DND-41 (cell line): ENCODE measurements around the gene CFAP100.

Source experiments
- ATAC-seq: fragments of 200-7000 bp; cut with Tn5 transposase; 3 replicates; pipeline ENCODE4 v1.9.1; 2021; ENCODE audit warnings: low read depth; ENCODE audit not compliant: insufficient read depth
- DNase-seq: peaks from one replicate; pipeline ENCODE4 v3.0.0-alpha.2; 2020
- H2AFZ ChIP-seq: 2 replicates; pipeline ENCODE4 v1.6.0; 2012; ENCODE audit warnings: low read depth, low read length
- H3K27ac ChIP-seq: 2 replicates; pipeline ENCODE4 v1.5.1; 2012; ENCODE audit warnings: low read length, inconsistent platforms
- H3K27me3 ChIP-seq: fragments of 200-600 bp; sonication (generic); 2 replicates; pipeline ENCODE4 v1.6.0; 2012; ENCODE audit warnings: low read length, mild to moderate bottlenecking, inconsistent platforms; ENCODE audit not compliant: insufficient read depth, poor library complexity
- H3K36me3 ChIP-seq: 2 replicates; pipeline ENCODE4 v1.5.1; 2012; ENCODE audit warnings: low read length, inconsistent platforms; ENCODE audit not compliant: insufficient read depth
- H3K4me1 ChIP-seq: 2 replicates; pipeline ENCODE4 v1.5.1; 2012; ENCODE audit warnings: mild to moderate bottlenecking, low read length; ENCODE audit not compliant: insufficient read depth
- H3K4me2 ChIP-seq: 2 replicates; pipeline ENCODE4 v1.6.0; 2012; ENCODE audit warnings: mild to moderate bottlenecking, moderate library complexity, low read length, inconsistent platforms; ENCODE audit not compliant: insufficient read depth
- H3K4me3 ChIP-seq, 2 experiments: fragments of 200-600 bp in 1 of 2; shearing (Covaris generic) in 1 of 2; 2 replicates each; pipeline ENCODE4 v1.5.1; 2012 to 2016; ENCODE audit warnings: inconsistent platforms in 2 of 2, low read length in 2 of 2, mild to moderate bottlenecking in 2 of 2, low read depth in 1 of 2, moderate library complexity in 1 of 2
- H3K79me2 ChIP-seq: 2 replicates; pipeline ENCODE4 v1.6.0; 2012; ENCODE audit warnings: low read length, inconsistent platforms; ENCODE audit not compliant: insufficient read depth
- H3K9ac ChIP-seq: 2 replicates; pipeline ENCODE4 v1.6.0; 2012; ENCODE audit warnings: low read depth, mild to moderate bottlenecking, inconsistent platforms, low read length, moderate library complexity
- H3K9me3 ChIP-seq: 2 replicates; pipeline ENCODE4 v1.5.1; 2012; ENCODE audit warnings: low read length, moderate library complexity, mild to moderate bottlenecking, inconsistent platforms; ENCODE audit not compliant: insufficient read depth, severe bottlenecking
- H4K20me1 ChIP-seq: 2 replicates; pipeline ENCODE4 v1.6.0; 2012; ENCODE audit warnings: low read length; ENCODE audit not compliant: insufficient read depth
- EZH2 ChIP-seq: IDR thresholded peaks from 3 replicates; pipeline ENCODE4 v1.6.1; 2012; ENCODE audit warnings: borderline replicate concordance, low read depth, mild to moderate bottlenecking, moderate library complexity, low read length, inconsistent platforms; ENCODE audit not compliant: severe bottlenecking
- TF ChIP-seq, protein P1 (sequence below): IDR thresholded peaks from 2 replicates; pipeline ENCODE4 v1.5.1; 2012; ENCODE audit warnings: borderline replicate concordance, low read length, moderate library complexity, mild to moderate bottlenecking; ENCODE audit not compliant: poor library complexity, severe bottlenecking; ENCODE audit errors: extremely low read depth

Gene CFAP100

DNA sequence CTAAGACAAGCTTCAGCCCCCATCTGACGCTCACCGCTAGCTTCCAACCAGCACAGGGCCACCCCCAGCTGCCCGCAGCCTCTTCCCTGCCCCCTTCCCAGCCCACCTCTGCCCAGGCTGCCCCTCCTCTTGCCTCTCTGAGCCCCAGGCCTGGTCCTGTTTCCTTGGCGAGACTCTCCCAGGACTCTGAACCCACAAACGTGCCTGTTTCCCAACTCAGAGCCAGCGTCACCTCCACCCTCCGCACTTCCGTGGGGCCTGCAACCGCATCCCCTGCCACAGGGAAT lies 45.9 kb downstream of the CFAP100 start:
- Histone ChIP-seq H3K4me3 (no peak overlapping the region), H4K20me1 (peaks cover 15% of the 10 kb centered on the region), H3K4me1 (no peaks in the 10 kb centered on the region), H3K27me3 (no peaks in the 10 kb centered on the region), H3K27ac (no peak overlapping the region), H3K9ac (no peak overlapping the region), H3K79me2 (no peaks in the 10 kb centered on the region), H3K36me3 (peaks cover 75% of the 10 kb centered on the region), H2AFZ (no peak overlapping the region), H3K4me2 (no peak overlapping the region), H3K9me3 (no peaks in the 10 kb centered on the region)
- no peak for TF ChIP-seq EZH2
- TF ChIP-seq, protein P1, sequence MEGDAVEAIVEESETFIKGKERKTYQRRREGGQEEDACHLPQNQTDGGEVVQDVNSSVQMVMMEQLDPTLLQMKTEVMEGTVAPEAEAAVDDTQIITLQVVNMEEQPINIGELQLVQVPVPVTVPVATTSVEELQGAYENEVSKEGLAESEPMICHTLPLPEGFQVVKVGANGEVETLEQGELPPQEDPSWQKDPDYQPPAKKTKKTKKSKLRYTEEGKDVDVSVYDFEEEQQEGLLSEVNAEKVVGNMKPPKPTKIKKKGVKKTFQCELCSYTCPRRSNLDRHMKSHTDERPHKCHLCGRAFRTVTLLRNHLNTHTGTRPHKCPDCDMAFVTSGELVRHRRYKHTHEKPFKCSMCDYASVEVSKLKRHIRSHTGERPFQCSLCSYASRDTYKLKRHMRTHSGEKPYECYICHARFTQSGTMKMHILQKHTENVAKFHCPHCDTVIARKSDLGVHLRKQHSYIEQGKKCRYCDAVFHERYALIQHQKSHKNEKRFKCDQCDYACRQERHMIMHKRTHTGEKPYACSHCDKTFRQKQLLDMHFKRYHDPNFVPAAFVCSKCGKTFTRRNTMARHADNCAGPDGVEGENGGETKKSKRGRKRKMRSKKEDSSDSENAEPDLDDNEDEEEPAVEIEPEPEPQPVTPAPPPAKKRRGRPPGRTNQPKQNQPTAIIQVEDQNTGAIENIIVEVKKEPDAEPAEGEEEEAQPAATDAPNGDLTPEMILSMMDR, result no peak
- ATAC-seq, result no peak
- DNase-seq, result no peak

DNA sequence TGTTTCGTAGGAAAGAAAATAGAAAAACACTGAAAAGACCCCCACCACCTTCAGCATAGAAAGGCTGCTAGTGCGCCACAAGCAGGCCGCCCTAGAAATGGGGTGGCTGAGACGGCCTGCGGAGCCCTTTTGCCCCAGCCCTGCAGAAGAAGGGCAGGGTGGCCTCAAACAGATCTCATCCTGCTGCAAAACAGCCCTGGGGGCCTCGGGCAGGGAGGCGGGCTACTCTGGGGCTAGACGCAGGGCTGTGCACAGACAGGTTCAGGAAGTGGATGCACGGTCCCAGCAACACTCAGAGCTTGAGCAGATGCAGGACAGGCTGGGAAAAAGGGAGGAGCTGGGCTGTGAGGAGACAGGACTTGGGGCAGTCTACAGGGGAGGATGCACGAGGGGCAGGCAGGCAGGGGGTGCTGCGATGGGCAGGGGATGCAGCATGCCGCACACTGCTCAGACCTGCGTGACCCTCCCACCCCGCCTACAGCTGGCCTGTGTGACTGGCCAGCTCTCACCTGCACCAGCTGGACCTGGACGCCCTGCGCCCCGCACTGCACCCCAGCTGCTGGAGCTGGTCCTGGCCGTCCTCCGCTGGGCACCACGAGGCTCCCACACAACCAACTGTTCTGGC lies 46.7 kb downstream of the CFAP100 start:
- no peak overlapping the region for H3K27ac ChIP-seq
- no peaks in the 10 kb centered on the region for H3K4me1 ChIP-seq
- ATAC-seq, result no peak
- H3K4me2 ChIP-seq, result no peak overlapping the region
- no peak for TF ChIP-seq EZH2
- TF ChIP-seq, protein P1, result no peak
- no peaks in the 10 kb centered on the region for H3K79me2 ChIP-seq
- H3K9me3 ChIP-seq, result no peaks in the 10 kb centered on the region
- peaks cover 71% of the 10 kb centered on the region for H3K36me3 ChIP-seq
- H3K27me3 ChIP-seq, result no peaks in the 10 kb centered on the region
- H2AFZ ChIP-seq, result no peak overlapping the region
- H3K4me3 ChIP-seq, result no peak overlapping the region
- DNase-seq, result no peak
- no peak overlapping the region for H3K9ac ChIP-seq
- H4K20me1 ChIP-seq, result peaks cover 11% of the 10 kb centered on the region

DNA sequence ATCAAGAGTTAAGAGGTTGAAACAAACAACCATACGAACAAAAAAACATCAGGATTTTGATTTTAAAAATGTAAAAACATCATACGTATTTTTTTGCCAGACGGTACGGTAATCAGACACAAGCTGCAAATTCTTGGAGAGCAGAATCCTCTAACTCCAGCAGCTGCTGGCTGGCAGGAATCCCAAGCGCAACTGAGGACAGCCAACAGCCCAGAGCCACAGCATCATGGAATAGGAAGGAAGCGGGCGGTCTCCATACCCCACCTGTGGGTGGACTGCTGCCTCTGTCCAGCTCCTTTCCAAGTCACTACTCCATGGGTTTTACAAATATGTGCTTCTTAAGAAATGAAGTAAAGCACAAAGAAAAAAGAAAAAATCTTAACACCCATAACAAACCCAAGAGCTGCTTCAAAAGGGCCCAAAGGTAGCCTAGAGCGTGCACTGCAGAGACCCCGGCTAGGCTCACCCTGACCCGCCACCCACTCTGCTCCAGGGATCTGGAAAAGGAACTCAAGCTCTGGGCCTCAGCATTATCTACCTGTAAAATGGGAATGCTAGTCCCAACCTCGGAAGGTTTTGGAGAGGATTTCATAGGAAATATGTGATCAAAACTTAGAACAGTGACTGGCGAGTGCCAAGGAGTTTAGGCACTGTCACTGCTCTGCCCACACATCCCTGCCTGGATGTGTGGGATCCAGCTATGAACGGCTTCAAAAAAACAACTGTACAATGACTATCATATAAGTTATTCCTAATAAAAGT lies 47.6 kb downstream of the CFAP100 start:
- Histone ChIP-seq H3K36me3 (peaks cover 66% of the 10 kb centered on the region), H3K27ac (no peak overlapping the region), H4K20me1 (peaks cover 11% of the 10 kb centered on the region), H2AFZ (no peak overlapping the region), H3K27me3 (no peaks in the 10 kb centered on the region), H3K79me2 (no peaks in the 10 kb centered on the region), H3K9ac (no peak overlapping the region), H3K4me1 (no peaks in the 10 kb centered on the region), H3K4me3 (no peak overlapping the region), H3K4me2 (no peak overlapping the region), H3K9me3 (no peaks in the 10 kb centered on the region)
- TF ChIP-seq EZH2, result no peak
- TF ChIP-seq, protein P1, result no peak
- DNase-seq, result no peak
- ATAC-seq, result no peak
